HG03565 (cell line): ENCODE data around the gene C12orf57.
"Not testable (repeated sequence)": the region's sequence is repeated elsewhere in the genome, so short reads cannot be mapped to it uniquely, and the experiment has no call there.

ENCODE experiments used
- ATAC-seq: cut with Tn5 transposase; IDR thresholded peaks from one replicate; pipeline ENCODE4 v1.9.1; 2021; ENCODE audit warnings: mild to moderate bottlenecking, moderate library complexity; ENCODE audit not compliant: unreplicated experiment

C12orf57 gene, protein sequence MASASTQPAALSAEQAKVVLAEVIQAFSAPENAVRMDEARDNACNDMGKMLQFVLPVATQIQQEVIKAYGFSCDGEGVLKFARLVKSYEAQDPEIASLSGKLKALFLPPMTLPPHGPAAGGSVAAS

DNA sequence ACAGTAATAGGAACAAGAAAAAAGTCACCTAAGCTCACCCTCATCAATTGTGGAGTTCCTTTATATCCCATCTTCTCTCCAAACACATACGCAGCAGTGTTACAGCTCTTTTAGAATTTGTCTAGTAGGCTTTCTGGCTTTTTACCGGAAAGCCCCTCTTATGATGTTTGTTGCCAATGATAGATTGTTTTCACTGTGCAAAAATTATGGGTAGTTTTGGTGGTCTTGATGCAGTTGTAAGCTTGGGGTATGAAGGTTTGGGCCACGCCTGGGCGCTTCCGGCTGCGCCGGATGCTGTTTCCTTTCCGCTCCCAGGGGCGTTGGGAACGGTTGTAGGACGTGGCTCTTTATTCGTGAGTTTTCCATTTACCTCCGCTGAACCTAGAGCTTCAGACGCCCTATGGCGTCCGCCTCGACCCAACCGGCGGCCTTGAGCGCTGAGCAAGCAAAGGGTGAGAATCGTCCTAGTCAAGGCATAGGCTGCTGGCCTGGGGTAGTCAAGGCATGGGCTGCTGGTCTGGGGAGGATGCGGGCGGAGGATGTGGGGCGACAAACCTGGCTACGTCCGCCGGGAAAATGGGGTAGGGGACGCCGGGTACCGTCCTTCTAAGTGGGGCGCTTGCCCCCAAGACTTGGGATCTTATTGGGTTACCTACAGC is at the start of gene C12orf57, which contains the start of gene RNU7-1:
C12orf57 (plus strand) TSS at position 301 of the 659 bp plus-strand sequence; CDS start at position 401, 100 bp downstream.
RNU7-1 (plus strand) TSS at position 95 of the 659 bp plus-strand sequence.
- peak; percentile 25 for ATAC-seq

DNA sequence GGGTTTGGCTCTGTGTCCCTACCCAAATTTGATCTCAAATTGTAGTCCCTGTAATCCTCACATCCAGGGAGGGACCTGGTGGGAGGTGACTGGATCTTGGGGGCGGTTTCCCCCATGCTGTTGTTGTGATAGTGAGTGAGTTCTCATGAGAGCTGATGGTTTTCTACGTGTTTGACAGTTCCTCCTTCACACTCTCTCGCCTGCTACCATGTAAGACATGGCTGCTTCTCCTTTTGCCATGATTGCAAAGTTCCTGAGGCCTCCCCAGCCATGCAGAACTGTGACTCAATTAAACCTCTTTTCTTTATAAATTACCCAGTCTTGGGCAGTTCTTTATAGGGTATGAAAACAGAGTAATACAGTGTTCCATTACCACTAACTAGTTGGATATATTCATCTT is 49.5 kb upstream of the C12orf57 start:
- no peak for ATAC-seq

DNA sequence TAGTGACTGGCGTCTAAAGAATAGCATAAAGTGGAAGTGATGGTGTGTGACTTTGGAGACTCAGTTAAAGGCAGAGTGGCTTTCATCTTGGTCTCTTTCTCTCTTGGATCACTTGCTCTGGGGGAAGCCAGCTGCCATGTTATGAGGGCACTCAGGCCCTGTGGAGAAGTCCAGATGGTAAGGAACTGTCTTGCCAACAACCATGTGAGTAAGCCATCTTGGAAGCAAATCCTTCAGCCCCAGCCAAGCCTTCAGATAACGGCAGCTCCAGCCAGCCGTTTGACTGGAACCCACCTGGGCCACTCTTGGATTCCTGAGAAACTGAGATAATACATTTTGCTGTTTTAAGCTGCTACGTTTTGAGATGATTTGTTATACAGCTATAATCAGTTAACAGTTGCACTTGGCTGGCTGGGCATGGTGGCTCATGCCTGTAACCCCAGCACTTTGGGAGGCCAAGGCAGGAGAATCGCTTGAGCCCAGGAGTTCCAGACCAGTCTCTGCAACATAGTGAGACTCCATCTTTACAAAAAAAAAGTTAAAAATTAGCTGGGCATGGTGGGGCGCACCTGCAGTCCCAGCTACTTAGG is 46.9 kb upstream of the C12orf57 start:
- ATAC-seq, result no peak

DNA sequence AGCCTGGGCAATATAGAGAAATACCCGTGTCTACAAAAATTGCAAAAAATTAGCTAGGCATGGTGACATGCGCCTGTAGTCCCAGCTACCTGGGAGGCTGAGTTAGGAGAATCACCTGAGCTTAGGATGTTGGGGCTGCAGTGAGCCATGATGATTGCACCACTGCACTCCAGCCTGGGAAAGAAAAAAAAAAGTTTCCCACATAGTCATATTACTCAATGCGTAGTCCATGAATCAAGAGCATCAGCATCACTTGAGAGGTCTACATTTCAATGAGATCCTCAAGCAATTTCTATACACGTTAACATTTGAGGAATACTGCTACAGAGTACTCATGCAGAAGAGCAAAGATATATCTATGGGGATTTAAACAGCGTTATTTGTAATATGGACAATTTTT is 44.4 kb upstream of the C12orf57 start:
- ATAC-seq, result no peak

DNA sequence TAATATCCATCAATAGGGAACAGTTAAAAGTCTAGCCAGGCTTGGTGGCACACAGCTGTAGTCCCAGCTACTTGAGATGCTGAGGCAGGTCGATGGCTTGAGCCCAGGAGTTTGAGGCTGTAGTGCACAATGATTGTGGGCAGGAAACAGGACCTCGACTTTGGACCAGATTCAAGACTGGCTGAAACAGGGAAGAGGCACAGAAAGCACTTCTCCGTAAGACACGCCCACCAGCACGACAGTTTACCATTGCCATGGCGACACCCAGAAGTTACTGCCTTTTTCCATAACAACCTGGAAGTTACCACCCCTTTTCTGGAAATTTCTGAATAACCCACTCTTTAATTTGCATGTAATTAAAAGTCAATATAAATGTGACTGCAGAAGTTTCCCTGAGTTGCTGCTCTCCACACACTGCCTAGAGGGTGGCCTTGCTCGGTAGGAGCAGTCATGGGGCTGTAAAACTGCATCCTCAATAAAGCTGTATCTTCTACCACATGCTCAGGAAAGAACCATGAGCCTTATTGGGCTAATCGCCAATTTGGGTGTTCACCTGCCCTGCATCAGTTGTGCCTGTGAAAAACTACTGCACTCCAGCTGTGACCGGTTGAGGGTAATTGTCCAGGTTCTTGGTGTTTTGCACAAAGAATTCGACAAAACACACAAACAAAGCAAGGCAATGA is 43.8 kb upstream of the C12orf57 start:
- ATAC-seq, result no peak

DNA sequence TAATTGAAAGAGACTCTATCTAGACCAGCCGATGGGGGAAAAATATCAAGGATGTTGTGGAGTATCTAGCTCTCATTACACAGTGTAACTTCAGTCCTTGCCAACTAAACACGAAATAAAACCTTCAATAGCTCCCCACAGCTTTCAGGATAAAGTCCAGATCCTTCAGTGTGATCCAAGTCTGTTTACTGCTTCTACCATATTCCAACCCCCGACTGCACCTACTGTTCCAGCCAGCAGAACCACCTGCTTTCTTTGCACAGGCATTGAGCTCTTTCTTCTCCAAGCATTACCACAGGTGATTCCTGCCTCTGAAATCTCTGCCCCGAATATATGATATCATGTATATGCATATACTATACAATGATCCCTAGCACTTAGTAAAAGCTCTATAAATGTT is 41.4 kb upstream of the C12orf57 start:
- ATAC-seq, result no peak

DNA sequence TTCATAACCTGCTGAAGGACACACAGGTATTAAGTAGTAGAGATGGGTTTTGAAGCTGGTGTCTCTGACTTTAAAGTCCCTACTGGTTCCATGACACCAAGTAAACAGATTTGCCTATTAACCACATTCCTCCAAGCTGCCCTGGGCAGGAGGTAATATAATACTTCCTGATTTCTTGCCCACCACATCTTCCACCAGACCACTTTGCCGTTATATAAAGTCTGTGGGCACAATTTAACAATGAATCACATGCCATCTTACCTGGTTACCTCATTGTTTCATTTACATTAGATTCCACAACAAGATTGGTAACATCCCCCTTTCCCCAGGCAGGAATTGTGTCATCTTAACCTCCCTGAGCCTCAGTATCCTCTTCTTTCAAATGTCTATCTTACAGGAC is 40.1 kb upstream of the C12orf57 start:
- ATAC-seq, result no peak

DNA sequence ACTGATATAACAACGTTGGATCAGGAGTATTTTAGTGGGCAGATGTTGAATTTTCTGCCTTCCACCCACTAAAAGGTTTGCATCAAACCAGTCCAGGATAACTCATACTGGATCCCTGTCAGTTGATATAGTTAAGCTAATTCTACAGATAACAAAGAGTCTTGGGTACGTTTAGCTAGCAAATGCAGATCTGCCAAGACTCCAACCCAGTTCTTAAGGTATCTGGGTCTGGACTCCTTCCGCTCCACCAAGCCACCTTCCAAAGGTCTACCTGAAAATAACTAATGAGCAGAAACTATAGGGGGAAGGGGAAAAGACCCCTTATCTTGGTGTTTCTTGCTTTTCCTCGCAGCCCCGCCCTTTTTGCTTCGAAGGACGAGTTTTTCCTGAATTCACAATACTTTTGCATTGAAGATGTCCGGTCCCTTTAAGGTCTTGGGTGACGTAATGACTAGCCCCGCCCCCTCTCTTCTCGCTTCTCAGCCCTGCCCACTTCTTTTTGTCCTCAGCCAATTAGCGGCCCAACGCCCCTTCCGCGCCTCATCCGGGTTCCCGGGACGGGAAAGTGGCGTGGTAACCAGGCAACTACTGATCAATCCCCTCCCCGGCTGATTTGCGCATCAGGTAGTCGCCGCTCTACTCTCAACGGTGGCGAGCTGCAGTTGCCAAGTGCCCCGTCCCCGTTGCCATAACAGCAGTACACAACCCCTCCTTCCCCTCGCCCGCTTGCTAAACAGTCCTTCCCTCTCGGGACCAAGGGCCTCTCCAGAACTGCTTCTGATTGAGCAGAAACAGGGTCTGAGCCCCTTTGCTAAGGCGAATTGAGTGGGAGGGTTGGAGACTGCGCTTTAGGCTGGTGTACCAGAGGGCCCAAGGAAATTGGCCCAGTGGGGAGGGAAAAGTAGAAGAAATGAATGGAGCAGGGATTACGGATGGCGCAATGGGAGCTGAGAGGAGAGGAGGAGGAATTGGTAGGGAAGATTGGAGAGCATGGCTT is 39.2 kb upstream of the C12orf57 start, which contains the start of gene LRRC23:
LRRC23 (plus strand) TSS at position 543 of the 997 bp plus-strand sequence. CDS start 812 bp downstream, outside the sequence.
- ATAC-seq, result peak; percentile 86

DNA sequence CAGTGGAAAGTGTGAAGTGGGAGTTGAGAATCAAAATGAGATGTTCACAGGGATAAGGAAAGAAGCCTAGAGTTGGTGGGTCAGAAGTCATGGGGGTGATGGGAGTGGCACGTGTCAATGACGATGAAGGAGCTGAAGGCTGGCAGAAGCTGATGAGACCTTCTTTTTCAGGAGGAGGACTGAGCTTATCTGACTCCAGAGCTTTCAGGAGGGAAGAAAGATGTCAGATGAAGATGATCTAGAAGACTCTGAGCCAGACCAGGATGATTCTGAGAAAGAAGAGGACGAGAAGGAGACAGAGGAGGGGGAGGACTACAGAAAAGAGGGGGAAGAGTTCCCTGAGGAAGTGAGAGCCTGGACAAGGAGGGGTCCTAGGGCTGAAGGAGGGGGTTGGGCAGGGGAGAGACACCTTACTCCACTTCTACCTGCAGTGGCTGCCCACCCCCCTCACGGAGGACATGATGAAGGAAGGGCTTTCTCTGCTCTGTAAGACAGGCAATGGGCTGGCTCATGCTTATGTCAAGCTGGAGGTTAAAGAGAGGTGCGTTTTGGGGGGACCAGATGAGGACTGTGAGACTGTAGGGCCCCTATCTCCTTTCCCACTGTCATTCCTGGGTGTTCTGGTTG is 38.3 kb upstream of the C12orf57 start:
- no peak for ATAC-seq

DNA sequence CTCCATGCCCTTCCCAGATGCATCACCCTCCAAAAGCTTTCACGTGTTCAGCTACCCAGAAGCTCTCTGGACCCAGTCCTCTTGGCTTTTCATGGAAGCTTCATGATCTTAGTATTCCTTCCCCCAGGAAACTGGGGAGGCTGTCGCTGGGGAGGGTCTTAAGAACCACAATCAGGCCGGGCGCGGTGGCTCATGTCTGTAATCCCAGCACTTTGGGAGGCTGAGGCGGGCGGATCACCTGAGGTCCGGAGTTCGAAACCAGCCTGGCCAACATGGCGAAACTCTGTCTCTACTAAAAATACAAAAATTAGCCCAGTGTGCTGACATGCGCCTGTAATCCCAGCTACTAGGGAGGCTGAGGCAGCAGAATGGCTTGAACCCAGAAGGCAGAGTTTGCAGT is 35.7 kb upstream of the C12orf57 start:
- not testable (repeated sequence) for ATAC-seq

DNA sequence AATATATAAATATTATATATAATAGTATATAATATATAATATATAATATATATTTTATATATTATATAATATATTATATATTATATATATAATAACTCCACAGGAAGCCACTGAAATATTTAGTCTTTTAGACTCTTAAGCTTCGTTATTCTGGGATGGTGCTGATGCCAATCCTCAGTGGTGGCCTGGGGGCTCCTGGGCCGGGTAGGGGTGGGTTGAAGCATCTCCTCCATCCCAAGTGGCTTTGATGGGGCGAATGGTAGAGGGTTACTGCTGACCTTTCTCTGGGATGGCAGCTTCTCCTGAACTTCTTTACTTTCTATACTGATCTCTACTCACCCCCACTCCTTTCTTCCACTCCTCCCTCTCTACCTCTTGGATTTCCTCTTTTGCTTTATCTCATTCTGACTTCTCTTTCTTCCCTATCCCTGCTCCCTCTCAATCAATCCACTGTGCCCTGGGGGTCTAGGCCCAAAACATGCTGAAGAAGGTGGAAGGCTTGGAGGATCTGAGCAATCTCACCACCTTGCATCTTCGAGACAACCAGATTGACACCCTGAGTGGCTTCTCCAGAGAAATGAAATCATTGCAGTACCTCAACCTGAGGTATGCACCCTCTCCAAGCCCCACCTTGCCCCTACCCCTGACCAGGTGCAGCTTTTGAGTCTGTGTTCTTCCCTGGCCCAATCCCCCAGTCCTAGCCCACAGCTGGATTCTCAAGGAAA is 34.2 kb upstream of the C12orf57 start:
- no peak for ATAC-seq

DNA sequence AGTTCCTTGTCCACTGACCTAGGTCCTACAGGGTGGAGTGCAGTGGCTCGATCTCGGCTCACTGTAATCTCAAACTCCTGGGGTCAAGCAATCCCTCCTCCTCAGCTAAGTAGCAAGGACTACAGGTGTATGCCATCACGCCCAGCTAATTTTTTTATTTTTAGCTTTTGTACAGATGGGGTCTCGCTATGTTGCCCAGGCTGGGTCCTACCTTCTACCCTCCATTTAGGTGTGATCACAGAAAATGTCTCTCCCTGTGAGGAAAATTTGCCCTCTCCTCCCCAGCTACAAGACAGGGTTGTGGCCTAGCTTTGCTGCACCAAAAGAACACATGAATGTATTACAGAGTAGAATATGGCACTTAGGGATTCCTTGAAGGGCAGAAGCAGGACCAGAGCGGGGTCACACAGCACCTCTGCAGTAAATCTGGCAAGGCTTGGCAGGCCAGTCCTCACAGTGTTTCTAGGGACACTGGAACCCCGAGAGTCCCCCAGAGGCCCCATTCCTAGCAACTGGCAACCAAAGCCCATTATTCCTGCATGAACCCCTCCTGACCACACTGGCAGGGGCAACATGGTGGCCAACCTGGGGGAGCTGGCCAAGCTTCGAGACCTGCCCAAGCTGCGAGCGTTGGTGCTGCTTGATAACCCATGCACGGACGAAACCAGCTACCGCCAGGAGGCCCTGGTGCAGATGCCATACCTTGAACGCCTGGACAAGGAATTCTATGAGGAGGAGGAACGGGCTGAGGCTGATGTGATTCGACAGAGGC is 31.5 kb upstream of the C12orf57 start:
- no peak for ATAC-seq

DNA sequence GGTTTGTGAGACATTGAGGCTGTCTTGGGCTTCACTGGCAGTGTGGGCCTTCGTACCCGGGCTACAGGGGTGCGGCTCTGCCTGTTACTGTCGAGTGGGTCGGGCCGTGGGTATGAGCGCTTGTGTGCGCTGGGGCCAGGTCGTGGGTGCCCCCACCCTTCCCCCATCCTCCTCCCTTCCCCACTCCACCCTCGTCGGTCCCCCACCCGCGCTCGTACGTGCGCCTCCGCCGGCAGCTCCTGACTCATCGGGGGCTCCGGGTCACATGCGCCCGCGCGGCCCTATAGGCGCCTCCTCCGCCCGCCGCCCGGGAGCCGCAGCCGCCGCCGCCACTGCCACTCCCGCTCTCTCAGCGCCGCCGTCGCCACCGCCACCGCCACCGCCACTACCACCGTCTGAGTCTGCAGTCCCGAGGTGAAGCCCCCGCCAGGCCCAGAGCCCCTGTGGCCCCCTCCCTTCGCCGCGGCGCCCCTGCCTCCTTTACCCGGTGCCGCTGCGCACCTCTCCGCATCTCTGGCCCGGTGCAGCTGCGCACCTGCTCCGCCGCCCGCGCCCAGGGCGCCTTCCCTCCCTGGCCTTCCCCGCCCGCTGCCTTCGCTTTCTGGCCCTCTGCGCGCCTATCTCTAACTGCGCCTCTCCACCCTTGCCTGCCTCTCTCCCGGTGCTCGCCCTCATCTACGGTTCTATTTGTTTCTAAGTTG is 29.4 kb upstream of the C12orf57 start, which contains the start of gene ENO2:
ENO2 (plus strand) TSS at position 335 of the 701 bp plus-strand sequence. CDS start 1,253 bp downstream, outside the sequence.
- no peak for ATAC-seq

DNA sequence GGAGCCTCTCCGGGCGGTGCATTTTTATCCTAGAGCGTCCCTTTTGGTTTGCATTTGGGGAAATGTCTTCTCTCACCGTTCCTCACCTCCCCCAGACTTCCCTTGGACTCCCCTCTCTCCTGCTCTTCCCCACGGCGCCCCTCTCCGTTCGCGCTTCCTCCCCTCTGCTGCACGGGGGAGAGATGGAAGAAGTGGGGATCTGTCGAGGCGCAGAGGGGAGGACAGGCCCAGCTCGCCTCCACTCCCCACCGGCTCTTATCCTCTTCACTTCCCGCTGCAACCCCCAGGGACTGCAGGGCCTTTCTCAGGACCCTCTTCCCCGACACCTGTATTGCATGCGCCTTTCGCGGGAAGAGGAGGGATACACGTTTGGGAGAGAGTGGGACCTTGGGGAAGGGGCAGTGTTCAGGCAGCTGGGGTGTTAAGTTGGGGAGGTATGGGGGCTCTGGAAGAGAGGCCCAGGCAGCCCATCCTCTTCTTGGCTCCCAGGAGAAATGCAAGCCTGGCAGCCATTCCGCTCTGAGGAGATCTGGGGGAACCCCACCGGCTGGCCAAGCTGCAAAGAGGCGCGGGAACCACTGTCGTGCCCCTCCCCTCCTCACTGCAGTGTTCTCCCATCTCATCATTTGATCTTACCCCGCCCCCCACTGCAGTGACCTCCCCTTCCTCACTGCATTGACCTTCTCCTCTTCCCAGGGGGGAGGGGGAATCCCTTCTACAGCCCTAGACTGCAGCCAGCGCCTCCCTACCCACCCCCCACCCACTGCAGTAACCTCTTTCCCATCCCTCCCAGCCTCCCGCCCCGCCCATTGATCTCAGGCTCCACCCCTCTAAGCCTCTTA is 28.7 kb upstream of the C12orf57 start:
- ATAC-seq, result no peak

DNA sequence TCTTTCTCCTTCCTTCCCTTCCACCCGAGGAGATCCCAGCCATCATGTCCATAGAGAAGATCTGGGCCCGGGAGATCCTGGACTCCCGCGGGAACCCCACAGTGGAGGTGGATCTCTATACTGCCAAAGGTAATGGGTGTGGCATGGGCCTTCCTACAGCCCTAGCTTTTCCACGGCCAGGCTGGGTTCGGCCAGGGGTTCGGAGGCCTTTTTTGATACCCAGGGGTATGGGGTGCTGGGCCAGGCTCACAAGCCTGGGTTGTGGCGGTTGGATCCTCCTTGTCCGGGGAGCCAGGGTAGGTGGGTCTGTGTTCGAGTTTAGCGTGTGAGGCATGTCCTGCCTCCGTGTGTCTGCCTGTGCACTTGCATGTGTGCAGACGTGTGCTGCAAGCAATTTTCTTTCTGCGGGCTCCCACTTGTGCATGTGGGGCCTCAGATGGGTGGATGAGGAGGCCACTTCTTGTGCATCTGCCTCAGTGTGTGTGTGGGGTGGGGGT is 28.0 kb upstream of the C12orf57 start:
- no peak for ATAC-seq

DNA sequence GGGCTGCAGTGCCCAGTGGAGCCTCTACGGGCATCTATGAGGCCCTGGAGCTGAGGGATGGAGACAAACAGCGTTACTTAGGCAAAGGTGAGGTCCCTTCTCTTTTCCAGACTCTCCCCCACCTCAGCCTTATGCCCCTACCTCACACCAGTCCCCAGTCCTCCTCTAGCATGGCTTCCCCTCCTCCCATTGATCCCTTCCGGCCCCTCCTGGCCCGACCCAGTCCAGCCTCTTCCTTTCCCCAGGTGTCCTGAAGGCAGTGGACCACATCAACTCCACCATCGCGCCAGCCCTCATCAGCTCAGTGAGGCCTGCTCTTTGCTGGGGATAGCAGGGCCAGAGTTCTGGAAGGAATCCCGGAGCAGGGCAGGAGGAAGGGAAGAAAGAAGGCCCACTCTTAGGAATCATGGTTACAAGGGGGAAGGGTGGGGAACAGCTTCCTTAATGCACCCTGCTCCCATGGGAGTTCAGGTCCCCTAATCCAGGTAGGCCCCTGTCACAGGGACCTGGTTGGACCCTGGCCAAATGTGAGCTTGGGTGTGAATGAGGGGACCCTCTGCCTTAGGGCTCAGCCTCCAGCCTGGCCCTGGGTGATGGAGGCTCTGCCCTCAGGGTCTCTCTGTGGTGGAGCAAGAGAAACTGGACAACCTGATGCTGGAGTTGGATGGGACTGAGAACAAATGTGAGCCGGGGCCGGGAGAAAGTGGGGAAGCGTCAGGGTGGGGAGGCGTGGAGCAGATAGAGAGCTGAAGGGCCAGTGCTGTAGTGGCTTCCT is 27.2 kb upstream of the C12orf57 start:
- no peak for ATAC-seq
